ENCODE data around the gene TMEM51.

The TMEM51 gene

DNA sequence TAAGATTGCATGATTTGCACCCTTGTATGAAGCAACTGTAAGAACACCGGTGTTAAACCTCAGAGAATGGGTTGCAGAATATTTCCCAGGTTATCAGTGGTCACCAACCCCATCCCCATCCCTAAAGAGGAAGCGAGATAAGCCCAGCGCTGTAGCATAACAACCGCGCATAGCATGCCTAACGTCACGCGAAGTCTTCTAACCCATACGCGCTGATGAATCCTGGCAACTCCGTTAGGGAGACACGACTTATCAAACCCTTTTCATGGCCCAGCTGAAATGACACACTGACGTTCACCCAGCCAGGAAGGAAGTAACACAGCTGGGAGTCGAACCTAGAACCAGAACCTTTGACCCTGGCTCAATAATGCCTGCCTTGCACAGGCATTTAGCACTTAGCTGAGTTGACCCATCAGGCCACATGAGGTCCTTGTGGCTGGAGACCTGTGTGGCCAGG is 24.2 kb downstream of the TMEM51 start:
- no peak for DNase-seq (ENCODE audit: low spot score)

DNA sequence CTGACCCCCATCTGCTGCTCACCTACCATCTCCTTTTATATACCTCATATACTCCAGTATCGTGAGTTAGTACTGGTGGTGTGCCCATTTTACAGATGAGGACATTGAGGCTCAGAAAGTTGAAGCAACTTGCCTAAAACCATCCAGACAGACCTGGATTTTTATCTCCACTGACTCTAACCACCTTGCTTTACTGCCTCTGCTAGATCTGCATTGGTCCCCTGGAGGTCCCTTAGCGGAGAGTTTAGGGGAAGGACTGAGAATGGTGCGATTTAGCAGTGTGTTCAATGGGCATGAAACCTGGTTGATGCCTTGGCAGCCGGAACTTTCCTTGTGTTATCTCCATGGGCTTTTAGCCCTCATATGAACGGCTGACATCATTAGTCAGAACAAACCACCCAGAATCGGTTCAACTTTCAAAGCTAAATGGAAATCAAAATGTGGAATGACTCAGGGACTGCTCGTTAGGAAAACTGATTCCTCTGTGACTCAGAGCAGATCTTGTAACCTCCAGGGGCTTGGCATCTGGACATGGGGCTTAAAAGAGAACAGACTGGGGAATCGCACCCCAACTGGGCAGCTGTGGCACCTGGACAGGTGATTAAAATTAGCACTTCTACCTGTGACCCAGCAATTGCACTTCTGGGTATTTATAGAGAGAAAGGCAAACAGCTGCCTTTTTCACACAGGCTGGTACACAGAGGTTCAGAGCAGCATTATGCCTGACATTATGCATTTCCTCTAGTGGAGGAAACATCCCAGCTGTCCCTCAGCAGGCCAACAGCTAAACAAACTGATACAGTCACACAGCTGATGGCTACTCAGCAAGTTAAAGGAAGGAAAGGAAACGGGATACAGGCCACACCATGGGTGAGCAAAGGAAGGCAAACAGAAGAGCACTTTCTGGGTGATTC is 25.3 kb downstream of the TMEM51 start:
- DNase-seq (ENCODE audit: low spot score) = no peak

DNA sequence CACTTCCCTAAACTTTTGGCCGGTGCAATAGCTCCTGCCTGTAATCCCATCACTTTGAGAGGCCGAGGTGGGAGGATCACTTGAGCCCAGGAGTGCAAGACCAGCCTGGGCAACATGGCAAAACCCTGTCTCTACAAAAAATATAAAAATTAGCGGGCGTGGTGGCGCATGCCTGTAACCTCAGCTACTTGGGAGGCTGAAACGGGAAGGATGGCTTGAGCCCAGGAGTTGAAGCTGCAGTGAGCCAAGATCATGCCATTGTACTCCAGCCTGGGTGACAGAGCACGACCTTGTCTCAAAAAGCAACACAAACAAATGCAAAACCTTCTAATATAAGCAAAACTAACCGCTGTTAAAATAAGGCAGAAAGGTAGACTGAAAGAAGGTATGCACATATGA is 25.9 kb downstream of the TMEM51 start:
- no peak for DNase-seq (ENCODE audit: low spot score)

DNA sequence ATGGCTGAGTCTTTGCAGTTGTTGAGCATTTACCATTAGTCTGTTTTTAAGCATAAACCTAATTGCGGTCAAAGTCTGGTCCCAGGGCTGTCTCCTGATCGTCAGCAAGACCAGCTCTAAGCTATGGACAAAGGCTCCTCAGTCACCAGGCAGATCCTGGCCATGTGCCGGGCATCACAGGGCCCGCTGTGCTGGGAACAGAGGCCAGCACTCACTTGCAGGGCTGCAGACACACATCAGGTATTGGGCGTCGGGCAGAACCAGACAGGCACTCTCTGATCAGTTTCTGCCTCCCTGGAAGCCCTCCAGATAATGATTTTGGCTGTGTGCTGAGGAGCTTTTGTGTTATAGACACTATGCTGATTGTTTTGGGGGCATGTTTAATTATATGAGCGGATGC is 26.6 kb downstream of the TMEM51 start:
- no peak for DNase-seq (ENCODE audit: low spot score)

DNA sequence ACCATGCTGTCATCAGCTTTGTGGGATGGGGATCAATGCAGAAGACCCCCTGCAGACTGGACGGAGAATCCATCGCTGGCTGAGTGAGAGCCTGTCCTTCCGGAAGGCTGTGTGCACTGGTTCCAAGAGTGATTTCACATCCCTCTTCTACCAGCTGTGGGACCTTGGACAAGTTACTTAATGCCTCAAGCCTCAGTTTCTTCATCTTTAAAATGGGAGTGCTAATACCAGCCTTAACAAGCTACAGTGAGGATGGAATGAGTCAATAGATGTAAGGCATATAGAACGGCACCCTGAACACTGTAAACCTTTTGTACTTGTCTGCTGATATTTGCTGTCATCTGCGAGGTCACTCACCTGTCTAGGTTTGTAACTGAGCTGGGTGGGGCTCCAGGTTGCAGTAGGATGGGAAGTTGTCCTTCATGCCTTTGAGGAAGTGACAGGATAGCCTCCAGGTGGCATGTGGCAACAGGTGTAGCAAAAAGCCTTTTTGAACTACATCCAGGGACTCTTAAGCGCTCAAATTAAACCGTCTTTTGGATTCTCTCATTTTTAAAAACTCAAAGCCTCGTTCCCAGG is 27.5 kb downstream of the TMEM51 start:
- DNase-seq (ENCODE audit: low spot score) = no peak

DNA sequence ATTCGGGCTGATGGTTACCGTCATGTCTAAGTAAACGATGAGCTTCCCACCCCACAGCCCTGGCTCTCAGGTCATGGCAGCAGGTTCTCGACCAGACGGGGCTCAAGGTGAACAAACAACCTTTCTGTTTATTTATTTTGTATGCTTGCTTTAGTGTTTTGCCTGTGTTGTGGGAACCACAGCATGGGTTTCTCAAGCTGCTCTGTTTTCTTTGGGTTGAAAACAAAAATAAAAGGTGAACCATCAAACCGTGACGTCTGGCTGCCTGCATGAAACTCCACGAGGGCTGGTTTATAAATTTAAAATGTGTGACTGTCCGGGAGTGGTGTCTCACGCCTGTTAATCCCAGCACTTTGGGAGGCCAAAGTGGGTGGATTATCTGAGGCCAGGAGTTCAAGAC is 28.0 kb downstream of the TMEM51 start:
- no peak for DNase-seq (ENCODE audit: low spot score)

DNA sequence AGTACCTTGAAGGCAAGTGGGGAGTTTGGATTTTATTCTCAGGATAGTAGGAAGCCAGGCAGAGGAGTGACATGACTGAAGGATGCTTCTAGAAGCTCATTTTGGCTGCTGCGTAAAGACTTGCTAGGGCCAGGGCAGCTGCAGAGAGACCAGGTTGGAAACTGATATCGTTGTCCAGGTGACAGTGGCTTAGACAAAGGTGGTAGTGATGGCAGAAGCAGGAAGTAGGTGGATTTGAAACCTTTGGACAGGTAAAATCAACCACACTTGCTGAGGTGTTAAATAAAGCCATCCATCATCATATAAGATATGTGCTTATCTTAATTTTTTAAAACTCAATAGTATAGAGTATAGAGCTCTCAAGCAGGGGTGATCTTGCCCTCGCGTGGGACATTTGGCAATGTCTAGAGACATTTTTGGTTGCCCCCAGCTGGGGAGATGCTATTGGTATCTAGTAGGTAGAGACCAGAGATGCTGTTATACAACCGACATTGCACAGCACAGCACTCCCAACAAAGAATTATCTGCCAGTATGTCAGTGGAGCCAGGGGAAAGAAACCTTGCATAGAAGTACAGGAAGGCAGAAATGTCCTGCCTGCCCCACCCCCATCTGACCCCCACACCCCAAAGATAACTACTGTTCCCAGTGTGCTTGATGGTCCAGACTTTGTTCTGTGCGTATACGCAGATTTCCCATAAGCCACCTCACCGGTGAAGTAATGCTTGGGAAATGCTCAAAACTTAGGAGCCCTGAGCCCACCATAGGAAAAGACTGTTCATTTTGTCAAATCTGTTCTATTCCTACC is 31.1 kb downstream of the TMEM51 start:
- DNase-seq (ENCODE audit: low spot score) = no peak

DNA sequence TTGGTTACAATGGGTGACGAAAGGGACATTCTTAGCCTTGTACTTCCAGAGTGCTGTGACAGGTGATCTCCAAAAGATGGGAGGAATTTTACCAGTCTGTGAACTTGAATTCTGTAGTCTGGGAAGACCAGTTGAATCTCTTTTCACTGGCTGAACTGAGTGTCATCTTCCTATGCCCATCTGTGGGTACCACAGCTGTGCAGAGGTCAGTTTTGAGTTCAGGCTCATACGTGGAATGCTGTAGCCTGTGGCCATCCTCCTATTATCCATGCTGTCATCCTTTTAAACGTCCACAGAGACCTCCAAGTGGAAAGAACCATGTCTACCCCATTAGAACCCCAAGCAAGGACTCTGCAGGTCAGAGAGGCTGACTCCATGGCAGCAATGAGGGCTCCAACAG is 32.1 kb downstream of the TMEM51 start:
- DNase-seq (ENCODE audit: low spot score) = no peak

DNA sequence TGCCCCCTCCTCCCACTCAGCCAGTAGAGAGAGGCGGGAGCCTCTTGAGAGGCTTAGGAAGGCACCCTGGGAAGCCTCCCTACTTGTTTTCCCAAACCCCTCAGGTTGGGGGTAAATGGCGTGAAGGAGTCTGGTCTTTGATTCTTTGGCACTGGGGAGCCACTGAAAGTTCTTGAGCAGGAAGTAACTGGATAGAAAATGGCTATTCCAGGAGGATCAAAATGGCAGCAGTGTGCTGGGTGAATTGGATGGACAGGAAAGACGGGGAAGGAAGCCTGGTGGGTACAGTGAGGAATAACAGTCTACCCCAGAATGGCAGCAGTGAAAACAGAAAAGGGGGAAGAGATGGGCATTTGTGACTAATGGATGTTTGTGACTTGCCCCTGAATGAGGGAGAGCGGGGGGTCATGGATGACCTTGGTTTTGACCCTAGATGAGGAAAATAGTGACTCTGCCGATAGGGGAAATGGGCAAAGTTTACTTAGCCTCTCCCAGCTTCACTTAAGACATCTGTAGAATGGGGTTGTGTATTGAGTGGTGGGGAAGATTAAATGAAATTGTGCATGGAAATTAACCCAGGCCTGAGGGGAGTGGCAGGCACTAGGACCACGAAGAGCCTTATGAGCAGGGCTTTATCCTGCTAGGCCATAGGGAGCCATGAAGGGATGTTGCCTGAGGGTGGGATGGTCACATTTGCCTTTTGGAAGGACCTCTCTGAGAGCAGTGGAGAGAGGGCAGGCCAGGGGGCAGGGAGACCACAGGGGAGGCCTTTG is 32.7 kb downstream of the TMEM51 start:
- no peak for DNase-seq (ENCODE audit: low spot score)

DNA sequence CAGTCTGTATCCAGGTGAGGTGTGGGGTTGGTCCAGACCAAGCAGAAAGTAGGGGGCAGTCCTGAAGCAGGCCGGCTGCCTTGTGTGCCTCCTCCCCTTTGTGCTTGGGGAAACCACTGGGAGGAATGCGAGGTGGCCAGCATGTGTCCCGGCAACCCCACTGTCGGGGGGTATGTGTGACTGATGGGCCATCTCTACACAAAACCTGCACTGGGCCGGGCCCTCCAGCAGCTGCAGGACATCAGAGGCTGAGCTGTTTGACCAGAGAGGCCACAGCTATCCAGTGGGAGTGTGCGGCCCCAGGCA is 33.3 kb downstream of the TMEM51 start:
- DNase-seq (ENCODE audit: low spot score) = no peak

DNA sequence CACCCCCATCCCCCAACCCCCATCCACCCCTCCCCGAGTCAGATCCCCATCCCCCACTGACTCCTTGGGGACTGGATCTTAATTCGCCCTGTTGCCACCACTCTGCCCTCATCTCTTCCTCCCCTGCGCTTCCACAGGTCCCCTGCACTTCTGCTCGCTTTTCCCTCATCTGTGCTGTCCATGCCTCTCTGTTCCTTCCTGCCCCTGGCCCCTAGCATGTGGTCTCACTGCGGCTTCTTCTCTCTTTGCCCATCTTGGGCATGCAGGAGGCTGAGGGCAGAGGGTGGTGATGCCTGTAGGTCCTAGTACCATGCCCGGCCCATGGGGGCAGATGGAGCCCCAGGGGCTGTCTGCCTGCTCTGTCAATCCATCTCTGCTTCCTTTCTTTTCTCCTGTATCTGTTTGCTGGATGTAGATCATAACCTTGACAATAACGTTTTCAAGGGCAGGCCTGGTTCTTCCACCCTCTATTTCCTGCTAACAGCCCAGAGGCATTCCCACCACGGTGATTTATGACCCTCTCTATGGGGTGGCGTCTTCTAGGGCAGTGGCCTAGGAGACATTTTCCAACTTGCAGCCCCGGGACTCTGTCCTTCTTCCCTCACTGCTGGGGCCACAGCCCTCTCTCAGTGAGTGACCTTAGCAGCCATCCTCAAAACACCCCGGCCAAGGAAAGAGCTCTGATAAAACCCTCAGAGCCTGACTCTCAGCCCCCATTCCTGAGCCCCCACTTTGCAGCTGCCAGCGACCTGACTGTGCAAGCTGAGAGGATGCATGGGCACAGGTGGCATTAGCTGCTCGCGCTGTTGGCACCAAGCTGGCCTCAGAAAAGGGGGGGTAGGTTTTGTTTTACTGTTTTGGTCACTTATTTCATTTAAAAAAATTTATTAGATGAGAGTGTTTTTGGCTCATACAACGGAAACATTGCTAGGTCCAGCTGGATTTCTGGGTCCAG is 33.9 kb downstream of the TMEM51 start:
- no peak for DNase-seq (ENCODE audit: low spot score)

DNA sequence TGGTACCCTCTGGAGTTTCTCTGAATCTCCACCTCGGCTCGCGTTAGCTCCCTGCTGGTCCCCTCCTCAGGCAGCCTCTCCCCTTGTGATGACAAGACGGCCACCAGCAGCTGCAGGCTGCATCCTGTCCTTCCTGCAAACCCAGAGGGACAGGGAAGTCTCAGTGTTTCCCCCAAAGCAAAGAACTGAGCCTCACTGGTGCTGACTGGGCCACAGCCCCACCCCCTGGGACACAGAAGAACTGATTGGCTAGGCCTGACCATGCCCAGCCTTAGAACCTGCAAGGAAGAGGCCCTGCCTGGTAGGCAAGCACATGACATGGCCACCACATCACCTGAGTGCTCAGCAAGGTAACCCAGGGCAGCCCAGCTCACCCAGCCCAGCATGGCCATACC is 34.6 kb downstream of the TMEM51 start:
- no peak for DNase-seq (ENCODE audit: low spot score)

DNA sequence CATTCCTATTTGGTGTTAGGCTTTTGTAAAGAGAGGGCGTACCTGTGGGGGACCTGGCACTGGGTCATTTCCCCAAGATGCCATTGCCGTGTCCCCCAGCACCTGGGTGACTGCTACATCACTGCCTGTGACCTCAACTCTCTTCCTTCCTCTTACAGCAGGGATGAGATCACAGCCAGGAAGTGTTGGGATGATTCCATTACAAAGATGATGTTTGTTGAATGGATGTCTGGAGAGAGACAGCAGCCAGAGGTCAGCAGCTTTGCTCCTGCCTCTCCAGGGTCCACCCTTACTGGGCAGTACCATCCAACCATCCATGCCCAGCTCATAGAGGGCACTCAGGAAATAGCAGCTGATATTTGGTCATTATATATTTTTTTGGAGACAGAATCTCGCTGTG is 35.1 kb downstream of the TMEM51 start:
- DNase-seq (ENCODE audit: low spot score) = no peak

DNA sequence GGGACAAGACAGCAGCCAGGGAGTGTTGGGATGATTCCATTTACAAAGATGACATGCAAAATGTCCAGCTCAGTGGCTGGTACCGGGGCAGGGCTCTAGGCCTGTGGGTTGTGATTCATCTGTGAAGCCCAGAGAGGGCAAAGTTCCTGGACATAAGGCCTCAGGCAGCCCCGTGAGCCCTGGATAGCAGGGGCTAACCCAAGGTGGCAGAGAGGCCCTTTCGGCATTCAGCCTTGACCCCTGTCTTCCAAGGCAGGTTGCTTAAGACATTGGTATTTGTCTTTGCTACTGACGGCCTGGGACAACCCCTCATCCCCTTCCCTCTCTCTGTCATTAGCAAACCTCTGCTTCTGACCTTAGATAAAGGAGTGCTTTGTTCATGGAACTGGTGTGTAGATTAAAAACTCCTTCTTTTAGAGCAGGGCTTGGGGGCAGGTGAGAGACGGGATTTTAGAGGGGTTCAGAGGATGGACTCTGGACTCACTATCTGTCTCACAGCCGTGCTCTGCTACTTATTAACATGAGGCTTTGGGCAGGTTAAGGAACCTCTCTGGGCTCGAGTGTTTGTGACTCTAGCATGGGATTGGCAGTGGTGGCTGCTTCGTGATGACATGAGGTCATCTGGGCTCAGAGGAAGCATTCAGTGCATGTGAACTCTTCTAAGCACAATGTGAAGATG is 36.3 kb downstream of the TMEM51 start:
- DNase-seq (ENCODE audit: low spot score) = no peak

DNA sequence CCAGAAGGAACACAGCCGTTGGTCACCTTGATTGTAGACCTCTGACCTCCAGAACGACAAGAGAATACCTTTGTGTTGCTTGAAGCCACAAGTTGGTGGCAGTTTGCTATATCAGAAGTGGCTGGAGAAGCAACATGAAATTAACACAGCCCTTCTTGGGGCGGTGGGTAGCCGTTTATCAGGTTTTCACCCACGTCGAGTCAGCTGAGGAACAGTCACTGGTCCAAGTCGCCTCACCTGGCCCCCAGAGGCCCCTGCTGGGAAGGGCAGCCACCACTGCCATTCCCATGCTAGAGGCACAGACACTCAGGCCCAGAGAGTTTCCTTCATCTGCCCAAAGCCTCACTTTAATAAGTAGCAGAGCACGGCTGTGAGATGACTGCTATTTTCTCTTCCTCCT is 37.7 kb downstream of the TMEM51 start:
- DNase-seq (ENCODE audit: low spot score) = no peak

DNA sequence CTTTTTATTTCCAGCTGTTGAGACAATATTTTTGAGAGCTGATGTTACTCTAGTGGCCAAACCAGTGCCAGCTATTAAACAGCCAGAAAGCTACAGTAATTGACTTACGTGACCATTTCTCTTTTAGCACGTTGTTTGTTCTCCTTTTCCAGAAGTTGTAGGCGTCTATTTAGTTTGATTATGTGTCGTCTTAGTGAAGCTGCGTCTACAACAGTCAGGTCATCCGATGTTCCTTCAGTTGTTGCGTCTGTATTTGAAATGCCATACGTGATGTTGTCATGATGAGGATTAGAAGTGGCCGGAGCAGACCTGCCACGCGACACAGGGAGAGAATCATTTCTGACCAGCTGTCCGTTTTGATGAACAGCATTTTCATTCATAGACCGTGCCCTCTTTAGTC is 38.2 kb downstream of the TMEM51 start:
- DNase-seq (ENCODE audit: low spot score) = no peak

DNA sequence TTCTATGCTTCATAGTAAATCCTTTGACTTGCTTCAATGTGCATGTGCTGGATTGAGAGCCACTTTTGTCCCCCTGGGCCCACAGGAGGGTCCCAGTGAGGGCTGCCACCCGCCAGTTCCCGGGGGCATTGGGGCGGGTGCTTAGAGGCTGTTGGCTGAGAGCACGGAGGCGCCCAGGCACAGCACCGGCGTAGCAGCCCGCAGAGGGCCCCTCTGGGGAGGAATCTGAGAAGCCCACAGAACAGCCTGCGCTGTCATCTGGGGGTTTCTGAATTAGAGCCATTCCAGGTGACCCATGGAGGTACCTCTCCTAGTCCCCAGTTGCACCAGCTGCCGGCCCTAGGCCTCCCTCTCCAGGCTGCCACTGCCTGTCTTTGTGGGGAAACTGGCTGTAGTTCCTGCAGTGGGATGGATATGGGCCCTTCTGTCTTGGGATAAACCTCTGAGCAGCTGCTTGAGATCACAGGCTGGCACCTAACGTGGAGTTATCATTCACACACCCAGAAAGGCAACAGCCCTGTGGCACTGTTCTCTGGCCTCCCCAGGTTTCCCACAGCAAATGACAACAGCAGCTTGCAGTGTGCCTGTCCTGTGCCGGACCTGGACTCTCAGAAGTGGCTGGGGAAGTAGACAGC is 39.5 kb downstream of the TMEM51 start:
- no peak for DNase-seq (ENCODE audit: low spot score)

DNA sequence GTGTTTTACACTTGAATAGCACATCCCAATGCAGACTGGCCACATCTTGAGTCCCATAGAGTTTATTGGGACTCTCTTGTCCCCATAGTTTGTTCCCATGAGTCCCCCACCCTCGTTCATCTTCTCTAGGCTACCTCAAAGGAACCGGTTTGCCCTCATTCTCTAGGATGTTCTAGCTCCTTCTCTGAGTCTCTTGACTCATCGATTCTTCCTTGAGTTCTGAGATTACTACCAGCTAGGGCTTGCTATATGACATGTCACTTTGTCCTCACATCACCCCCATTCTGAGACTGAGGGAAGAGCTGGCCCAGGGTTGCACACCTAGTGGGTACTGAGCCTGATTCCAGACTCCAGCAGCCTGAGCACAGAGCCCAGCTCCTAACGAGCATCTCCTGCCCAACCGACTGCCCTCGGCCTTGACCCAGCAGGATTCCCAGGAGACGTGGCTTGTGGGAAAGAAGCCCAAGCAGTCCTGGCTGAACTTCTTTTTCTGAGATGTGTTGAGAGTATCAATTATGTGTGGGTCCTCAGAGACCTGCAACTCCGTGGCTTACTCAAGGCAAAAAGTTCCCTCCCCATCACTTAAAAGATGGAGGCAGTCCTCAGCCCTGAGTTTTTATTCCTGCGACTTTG is 42.0 kb downstream of the TMEM51 start:
- no peak for DNase-seq (ENCODE audit: low spot score)

DNA sequence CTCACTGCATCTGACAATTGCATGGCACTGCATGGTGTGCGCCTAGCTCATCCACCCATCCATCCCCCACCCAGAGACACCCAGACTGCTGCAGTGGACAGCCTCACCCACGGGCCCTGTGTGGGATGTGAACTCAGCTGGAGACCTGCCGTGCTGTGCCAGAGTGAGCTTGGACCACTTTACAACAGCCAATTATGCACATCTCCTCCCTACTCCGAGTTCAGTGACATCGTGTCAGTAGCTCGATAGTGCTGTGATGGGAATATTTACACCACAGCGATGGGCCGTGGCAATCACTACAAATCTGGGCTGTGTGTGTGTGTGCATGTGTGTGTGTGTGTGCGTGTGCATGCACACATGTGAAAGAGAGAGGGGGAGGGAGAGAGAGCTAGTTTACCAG is 42.5 kb downstream of the TMEM51 start:
- no peak for DNase-seq (ENCODE audit: low spot score)

Data from hematopoietic multipotent progenitor cell treated with erythropoietin and hydrocortisone succinate and interleukin-3 and kit ligand, for 17 days (in vitro differentiated cells).